GM18505 (cell line): Measurements from ENCODE around the gene GGACT.

Source experiments
- ATAC-seq: cut with Tn5 transposase; IDR thresholded peaks from one replicate; pipeline ENCODE4 v1.9.1; 2021; ENCODE audit not compliant: unreplicated experiment
- POLR2A ChIP-seq: IDR thresholded peaks from 4 replicates; pipeline ENCODE4 v1.6.1; 2011; ENCODE audit warnings: borderline replicate concordance; ENCODE audit not compliant: insufficient read depth, insufficient read length; ENCODE audit errors: extremely low read depth

GGACT gene

DNA sequence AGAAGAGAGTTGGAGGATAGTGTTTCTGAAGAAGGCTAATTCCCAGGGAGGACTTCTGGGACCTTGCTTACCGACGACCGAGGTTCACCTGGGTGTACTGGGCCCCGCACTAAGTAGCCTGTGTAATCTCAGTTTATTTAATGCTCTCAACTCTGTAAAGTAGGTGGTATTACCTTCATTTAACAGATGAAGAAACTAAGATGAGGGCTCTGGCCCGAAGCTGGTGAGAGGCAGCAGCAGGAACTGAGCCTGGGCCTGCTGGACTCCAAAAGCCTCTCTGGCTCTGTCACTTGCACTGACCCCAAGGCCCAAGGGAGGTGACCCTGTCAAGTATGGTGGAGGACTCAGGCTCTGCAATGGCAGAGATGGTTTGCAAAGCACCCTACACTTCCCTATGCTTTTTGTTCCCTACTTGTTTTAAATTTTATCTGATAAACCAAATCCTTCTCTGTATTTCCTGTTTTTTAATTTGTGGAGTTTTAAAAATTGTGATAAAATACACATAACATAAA lies 50.6 kb downstream of the GGACT start:
- TF ChIP-seq POLR2A, result no peak
- no peak for ATAC-seq

DNA sequence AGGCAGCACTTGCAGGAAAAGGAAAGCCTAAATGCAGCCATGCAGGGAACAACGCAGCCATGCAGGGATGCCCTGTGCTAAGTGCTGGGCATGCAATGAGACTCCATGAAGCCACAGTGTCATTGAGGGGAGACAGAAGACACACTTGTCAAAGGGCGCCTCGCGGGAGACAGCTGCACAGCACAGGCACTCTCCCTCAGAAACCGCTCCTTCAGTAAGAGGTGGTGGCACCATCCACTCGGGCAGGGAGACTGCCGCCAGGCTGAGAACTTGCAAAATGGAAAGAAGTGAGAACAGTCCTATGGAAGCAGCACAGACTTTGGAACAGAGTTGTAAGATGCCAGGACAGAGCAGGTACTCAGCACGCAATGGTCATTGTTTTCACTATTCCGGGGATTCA lies 51.1 kb downstream of the GGACT start:
- no peak for ATAC-seq

DNA sequence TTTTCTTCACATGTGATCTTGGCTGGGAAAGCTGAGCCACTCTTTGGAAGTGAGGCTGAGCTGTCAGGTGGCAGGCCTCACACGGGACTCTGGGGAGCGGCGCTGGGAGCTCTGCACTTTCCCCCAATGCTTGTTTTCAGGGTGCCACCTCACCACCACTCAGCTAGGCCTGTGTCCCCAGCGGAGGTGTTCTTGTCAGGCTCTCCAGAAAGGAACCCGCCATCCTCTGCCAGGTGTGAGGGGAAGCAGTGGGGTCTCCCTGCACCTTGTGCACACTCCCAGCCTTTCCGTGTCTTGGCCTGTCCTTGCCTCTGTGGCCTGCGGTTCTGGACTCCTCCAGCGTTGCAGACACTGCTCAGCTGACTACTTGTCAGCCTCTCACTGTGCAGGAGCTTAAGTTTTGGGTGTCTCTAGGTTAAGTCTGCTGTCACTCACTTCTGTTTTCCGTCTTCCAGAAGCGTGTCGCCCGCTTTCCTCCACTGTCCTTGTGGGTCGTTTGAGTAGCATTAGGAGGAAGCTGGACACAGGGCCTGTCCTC lies 51.9 kb downstream of the GGACT start:
- no peak for TF ChIP-seq POLR2A
- ATAC-seq, result no peak

More for the DNA sequence above, 51.1 kb downstream of the GGACT start:
- no peak for TF ChIP-seq POLR2A

DNA sequence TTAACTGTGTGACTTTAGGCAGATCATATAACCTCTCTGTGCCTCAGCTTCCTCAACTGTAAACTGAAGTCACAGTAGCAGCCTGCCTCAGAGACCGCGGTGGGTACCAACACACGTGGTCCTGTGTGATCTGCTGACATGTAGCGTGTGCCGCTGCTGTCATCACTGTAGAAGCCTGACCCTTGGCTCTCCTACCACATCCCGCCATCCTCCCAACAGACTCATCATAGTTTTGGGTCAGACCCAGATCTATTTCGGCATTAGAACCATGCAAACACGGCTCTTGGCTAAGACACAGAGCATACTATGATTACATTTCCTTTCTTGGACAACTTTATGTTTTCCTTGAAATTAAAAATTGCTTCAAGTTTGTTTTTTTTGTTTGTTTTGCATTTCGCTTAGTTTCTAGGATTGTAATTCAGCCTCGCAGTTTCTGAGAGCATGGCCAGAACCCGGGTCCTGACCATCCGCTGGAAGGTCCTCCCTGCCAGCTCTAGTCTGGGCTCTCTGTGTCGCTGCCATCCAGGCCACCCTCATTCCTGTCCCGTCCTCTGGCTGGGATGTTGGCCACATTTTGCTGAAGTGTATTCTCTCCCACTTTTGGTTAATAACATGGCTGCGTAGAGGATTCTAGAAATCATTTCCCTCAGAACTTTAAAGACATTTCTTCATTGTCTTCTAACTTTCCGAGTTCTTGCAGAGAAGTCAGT lies 53.0 kb downstream of the GGACT start:
- no peak for ATAC-seq

DNA sequence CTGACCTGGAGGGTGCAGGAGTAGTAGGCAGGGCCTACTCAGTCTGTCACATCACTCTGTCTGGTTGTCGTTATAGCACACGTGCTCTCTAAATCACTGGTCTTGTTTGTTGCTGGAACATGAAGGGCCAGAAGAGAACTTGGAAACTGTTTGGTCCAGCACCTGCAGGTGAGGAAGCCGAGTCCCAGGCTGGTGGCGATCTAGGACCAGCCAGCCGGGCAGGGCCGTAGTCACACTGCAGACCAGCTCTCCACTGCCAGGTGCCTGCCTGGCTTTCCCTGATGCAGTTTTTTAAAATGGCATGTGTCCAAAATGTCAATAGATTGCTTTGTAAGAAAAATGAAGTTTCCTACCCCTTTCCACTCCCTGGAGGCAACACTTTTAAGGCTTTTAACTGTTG lies 53.7 kb downstream of the GGACT start:
- no peak for ATAC-seq
- TF ChIP-seq POLR2A, result no peak

More for the DNA sequence above, 53.0 kb downstream of the GGACT start:
- no peak for TF ChIP-seq POLR2A

DNA sequence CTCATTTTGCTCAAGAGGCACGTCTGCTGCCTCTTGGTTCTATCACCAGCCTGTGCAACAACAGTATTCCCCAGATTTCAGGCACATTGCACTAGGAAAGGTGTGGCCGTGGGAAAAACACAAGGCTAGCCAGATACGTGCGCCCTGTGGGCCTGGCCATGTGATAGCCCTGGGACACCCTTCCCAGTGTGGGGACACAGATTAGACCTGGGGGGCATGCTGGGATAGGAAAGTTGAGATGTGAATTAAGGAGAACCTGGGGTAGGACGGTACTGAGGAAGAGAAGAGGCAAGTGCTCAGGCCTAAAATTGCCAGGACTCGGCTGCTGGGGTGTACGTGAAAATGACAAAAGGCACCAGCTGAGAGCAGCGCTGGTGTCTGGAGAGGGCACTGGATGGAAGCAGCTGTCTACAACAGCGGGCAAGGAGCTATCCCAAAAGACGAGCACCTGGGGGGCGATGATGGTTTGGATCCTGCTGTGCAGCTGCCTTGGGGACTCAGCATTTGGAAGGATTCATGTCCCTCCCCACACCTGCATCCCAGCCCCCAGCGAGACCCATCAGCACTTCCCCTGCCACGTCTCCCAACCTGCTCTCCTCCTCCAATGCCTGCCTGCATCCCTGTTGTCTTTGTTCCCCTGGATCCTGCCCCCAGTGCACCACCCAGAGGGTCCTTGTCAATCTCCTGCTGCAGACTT lies 54.3 kb downstream of the GGACT start:
- no peak for ATAC-seq

DNA sequence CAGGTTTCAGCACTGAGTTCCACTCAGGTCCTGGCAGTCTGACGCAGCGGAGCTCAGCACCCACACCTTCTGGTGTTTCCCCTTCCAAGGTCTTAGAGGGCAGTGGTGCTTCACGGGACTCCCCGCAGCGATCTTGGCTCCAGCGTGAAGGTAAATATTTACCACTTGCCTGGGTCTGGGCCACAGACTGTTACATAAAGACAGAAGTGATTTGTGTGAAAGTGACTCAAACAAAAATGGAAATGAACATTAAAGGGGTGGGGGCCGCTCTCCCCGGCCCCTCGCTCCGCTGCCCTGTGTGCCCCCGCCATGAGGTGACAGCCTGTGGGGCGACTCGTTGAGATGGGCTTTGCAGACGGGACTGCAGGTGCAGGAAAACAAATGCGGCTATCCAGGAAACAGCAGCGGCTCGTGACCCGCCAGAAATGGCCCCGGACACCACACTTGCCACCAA lies 55.0 kb downstream of the GGACT start:
- no peak for ATAC-seq

More for the DNA sequence above, 54.3 kb downstream of the GGACT start:
- TF ChIP-seq POLR2A, result no peak

DNA sequence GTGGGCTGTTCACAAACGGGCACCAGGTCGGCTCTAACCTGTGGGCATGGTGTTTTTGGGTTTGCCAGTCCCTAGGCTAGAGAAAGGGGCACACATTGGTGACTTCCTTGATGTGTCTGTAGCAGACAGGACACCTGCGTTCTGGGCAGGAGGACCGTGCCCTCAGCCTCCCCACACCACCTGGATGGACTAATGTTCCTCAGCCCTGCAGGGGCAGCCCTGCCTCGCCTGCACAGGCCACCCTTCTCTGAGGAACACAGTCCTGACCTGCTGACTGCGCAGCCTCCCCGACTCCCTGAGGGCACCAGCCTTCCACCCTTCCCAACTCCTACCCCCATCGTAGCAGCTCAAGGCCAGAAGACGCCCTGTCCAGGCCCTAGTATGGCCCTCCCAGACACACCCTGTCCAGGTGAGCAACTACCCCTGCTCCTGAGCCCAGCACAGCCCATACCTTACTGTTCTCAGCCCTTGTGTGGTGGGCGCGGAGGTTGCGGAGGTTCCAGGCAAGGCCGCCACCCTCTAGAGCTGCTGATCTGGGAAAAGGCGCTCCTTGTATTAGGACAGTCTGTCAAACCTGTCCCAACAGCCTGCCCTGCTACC lies 55.7 kb downstream of the GGACT start:
- TF ChIP-seq POLR2A, result no peak
- ATAC-seq, result no peak

More for the DNA sequence above, 55.0 kb downstream of the GGACT start:
- TF ChIP-seq POLR2A, result no peak

DNA sequence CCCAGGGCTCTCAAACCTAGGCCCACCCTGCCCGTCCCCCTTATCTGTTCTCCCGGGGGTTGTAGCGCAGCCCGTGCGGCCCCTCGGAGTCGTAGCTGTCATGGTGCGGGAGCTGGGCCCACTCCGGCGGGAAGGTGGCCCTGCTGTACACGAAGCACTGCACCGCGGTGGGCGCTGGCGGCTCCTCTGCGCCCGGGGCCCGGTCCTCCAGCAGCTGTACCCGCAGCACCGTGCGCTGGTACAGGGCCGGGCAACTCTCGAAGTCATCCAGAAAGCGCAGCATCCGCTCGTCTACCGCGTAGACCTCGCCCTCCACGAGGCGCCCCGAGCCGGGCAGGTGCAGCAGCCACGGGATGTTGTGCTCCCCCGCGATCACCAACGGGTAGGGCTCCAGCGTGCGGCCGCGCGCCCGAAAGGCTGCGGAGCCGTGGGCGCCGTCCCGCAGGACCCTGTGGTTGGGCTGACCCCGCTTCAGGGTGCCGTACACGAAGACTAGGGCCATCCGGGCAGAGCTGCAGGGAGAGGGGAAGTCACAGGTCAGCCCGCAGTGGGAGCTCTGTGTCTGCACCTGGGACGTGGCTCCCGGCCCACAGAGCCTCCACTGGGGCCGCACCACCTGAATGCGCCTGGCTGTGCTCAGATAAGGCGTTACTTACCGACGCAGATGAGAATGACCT lies 56.4 kb downstream of the GGACT start:
- TF ChIP-seq POLR2A, result no peak
- ATAC-seq, result no peak

DNA sequence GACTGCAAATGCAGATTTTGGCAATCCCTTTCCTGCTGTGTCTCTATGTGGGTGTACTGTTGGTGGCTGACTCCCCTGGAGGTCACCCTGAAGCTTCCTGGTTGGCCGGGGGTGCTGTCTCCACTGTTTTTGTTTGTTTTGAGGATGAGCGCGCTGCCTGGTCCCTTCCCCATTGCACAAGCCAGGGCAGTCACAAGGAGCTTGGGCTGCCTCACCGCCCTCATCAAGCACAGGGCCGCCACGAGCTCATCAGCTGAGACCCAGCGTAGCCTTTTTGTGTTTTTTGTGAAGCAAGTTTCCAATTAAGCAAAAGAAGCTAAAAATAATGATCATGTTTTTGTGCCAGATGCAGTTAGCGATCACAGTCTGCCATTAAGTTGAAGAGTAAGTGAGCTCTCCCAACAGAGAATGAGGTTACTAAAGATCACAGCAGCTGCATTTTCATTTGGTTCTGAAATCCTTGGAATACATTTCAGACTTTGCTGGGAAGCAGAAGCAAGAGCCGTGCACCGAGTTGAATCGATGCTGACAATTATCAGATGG lies 57.8 kb downstream of the GGACT start:
- TF ChIP-seq POLR2A, result no peak
- ATAC-seq, result no peak

DNA sequence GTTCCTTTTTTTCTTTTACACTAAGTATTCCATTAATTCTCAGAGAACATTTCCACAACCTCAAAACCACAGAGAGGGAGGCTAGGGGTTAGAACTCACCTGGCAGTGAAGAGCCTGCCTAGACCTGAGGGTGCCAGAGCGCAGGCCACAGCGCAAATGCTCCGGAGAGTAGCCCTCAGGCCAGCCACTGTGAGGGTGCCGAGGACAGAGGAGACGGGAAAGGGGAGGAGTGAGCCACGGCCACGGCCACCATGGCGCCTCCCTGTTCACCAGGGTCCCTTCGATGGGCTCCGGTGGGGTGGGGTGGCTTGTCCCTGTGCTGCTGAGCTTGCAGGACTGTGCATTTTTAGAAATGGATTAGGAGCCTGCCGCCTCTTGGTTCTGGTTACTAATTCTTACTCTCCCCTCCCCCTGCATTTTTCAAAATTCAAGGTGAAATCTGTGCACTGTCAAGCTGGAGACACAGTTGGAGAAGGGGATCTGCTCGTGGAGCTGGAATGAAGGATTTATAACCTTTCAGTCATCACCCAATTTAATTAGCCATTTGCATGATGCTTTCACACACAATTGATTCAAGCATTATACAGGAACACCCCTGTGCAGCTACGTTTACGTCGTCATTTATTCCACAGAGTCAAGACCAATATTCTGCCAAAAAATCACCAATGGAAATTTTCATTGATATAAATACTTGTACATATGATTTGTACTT lies 58.8 kb downstream of the GGACT start:
- TF ChIP-seq POLR2A, result no peak
- ATAC-seq, result no peak

DNA sequence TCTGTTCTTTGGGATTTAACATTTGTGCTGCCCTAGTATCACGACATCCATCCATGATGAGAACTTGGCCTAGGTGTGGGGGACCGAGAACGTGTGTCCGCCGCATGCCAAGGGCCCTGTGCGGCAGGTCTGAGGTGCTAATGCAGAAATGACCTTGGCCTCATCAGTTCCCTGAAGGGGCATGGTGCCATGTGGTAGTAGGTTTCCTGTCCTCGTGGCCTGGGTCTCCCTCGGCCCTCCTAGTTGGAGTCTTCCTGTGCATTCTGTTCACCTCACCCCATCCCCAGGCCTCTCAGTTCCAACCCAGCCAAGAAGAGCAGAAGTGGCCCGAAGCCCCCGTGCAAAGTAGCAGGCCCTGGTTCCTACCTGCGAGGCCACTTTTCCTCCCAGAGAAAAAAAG lies 59.8 kb downstream of the GGACT start:
- TF ChIP-seq POLR2A, result no peak
- ATAC-seq, result no peak
